NCI-H2107 treated with DMSO at 0.1 percent for 48 hours (cell line): ENCODE results near the gene KIAA1217.
"Not testable (repeated sequence)": the region's sequence is repeated elsewhere in the genome, so short reads cannot be mapped to it uniquely, and the experiment has no call there.

Experiments
- DNase-seq: peaks from one replicate; lab custom pipeline; 2025; ENCODE audit not compliant: unreplicated experiment; lab: John Stamatoyannopoulos, UW

KIAA1217 gene

GRCh38 chr10:24337723-24338122 lies 128.8 kb downstream of the KIAA1217 start:
- DNase-seq, result not testable (repeated sequence)

DNA sequence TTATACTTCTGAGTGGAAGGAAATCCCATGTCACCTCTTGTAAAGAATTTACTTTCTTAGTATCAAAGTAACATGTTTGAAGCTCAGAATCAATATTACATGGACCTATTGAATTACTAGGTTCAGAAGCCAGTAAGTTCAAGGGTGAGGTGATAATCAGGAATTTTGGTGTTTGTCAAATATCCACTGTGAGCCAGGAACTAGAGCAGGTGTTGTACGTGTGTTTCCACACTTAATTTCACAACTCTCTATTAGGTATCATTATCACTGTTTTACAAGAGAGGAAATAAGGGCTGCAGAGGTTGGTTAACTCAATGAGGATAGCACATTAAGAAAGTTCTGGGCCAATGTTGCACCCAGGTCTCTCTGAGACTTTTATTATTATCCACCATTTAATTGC lies 130.4 kb downstream of the KIAA1217 start:
- no peak for DNase-seq

- DNase-seq, result no peak
These were observed 131.5 kb downstream of the KIAA1217 start for GRCh38 chr10:24340446-24340845.

GRCh38 chr10:24340883-24341282 lies 131.9 kb downstream of the KIAA1217 start:
- DNase-seq, result no peak

DNA sequence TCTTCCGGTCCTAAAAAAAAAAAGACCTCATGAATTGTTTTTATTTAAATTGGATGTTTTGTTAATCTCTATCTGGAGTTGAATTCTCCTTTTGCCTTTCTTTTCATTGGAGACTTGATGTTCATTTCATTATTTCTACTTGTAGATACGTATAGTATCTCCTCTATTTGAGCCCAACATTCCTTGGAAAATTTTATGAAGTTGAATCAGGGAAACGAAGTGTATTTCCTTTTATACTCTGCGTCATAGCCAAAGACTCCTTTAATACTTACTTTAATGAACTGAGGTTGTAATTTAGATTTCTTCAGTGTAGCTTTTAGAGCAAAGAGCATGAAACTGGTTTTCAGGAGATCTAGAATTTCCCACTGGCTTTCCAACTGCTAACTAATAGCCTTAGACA lies 132.4 kb downstream of the KIAA1217 start:
- DNase-seq, result no peak

- DNase-seq, result no peak
These were observed 133.0 kb downstream of the KIAA1217 start for GRCh38 chr10:24341897-24342296.

GRCh38 chr10:24343686-24344085 lies 134.7 kb downstream of the KIAA1217 start:
- DNase-seq, result no peak

DNA sequence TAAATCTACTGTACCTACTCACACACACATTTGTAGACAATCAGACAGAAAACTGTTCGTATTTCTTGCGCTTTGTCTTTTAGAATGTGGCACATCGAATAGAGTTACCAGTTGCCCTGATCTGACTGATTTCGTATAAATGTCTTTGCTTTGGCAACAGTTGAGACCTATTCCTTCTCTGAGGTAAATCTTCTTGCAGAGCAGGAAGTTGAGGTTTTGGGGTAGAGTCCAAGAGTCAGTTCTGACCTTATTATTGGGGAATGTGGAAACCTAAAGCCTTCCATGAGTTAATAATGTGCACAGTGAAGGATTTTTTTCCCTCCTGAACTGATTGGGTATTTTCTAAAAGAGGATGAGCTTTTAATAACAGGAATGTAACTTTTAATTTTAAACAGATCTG lies 135.3 kb downstream of the KIAA1217 start:
- no peak for DNase-seq

- DNase-seq, result no peak
These were observed 135.9 kb downstream of the KIAA1217 start for GRCh38 chr10:24344695-24345463.

GRCh38 chr10:24346877-24347519 lies 138.1 kb downstream of the KIAA1217 start:
- DNase-seq, result no peak

GRCh38 chr10:24349379-24350001 lies 140.6 kb downstream of the KIAA1217 start:
- no peak for DNase-seq

DNA sequence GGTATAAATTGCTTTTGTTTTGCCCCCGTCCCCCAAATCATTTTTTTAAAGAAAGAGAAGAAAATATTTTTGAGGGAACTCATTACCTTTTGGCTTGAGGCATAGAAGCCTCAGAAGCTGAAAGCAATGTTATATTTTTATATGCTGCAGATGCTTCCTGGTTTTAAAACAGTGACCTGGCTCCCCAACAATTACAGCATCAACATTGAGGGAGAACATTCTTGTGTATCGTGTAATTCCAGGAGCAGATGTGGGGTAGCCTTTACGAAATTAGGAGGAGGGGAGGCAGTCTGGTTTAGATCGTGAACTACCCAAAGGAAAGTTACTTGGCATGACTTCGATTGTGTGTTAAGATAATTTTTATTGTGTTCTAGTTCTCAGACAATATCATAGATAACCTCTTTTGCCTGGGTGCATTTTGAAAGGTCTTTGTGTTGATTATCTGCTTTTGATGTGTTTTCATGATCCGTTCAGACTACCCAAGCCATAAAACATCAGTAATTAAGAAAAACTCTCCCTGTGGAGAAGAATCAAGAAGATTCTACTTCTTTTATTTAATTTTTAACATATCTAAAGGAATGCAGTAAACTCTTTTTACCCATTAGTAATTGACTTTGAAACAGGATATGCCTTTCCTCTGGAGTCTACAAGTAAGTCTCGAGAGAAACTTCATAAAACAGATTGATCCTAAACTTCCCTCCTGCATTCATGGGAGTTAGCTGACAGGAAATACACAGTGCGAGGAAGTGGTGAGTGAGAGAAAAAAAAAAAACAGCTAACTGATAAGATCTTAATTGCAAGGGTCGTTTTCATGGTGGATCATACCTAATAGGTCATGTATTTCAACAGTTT lies 141.4 kb downstream of the KIAA1217 start:
- no peak for DNase-seq

DNA sequence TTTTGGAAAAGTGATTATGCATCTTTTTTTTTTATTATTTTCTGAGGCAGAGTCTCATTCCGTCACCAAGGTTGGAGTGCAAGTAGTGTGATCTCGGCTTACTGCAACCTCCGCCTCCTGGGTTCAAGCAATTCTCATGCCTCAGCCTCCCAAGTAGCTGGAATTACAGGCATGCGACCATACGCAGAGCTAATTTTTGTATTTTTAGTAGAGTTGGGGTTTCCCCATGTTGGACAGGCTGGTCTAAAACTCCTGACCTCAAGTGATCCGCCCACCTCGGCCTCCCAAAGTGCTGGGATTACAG lies 141.9 kb downstream of the KIAA1217 start:
- DNase-seq, result not testable (repeated sequence)

- no peak for DNase-seq
These were observed 143.0 kb downstream of the KIAA1217 start for GRCh38 chr10:24351961-24352360.

- DNase-seq, result no peak
These were observed 143.5 kb downstream of the KIAA1217 start for GRCh38 chr10:24352399-24352798.

DNA sequence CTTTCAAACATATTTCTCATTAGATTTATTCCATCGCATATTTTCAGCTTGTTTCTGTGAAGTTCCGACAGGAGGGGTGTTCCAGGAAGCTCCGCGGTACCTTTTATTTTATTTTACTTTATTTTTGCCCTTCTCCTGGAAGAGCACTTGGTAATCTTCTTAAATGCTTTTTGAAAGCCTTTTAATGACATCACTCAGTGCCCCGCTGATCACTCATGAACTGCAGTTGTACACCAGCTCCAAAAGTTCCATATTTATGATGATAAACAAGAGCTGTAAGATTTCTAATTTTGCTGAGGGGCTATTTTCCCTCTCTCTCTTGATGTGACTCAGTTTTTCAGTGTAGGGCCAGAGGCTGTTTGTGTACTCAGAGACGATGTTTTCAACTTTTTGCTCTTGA lies 144.4 kb downstream of the KIAA1217 start:
- no peak for DNase-seq

DNA sequence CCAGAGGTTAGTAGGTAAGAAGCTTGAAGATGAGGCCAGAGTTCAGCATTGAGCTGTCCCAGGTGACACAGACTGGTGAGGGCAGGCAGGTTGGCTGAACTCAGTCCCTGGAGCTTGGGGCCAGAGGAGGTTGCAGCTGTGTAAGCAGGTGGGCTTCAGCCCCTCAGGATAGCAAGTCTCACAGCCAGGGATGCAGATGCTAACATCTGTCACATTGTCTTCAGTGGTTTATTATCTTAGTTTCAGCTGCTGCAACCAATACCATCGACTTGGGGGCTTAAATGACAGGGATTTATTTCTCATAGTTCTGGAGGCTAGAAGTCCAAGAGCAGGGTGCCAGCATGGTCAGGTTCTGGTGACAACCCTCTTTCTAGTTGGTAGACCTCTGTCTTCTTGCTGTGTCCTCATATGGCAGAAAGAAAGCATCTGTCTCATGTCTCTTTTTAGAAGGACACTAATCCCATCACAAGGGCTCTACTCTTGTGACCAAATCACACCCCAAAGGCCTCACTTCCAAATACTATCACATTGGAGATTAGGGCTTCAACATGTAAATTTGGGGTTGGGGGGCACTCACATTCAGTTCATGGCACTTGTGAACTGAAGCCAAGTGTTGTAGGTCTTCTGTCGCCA lies 146.2 kb downstream of the KIAA1217 start:
- no peak for DNase-seq

GRCh38 chr10:24357344-24358004 lies 148.5 kb downstream of the KIAA1217 start:
- DNase-seq, result no peak

DNA sequence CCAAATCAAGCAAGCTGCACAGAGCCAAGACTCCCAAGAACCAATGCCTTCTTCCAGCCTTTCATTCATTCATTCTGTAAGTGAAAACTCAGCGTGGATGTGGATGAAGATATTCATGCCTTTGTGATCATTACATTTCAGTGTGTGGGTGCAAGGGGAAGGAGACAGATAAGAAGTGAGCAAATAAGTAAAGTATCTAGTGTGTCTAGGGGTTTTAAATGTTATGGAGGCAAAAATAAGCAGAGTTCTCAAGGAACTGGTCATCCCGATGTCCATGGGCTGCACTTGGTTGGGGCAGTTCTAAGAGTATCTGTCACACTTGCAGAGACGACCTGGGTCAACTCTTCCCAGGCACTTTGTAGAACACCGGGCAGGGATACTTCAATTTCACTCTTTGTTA lies 149.1 kb downstream of the KIAA1217 start:
- DNase-seq, result no peak

DNA sequence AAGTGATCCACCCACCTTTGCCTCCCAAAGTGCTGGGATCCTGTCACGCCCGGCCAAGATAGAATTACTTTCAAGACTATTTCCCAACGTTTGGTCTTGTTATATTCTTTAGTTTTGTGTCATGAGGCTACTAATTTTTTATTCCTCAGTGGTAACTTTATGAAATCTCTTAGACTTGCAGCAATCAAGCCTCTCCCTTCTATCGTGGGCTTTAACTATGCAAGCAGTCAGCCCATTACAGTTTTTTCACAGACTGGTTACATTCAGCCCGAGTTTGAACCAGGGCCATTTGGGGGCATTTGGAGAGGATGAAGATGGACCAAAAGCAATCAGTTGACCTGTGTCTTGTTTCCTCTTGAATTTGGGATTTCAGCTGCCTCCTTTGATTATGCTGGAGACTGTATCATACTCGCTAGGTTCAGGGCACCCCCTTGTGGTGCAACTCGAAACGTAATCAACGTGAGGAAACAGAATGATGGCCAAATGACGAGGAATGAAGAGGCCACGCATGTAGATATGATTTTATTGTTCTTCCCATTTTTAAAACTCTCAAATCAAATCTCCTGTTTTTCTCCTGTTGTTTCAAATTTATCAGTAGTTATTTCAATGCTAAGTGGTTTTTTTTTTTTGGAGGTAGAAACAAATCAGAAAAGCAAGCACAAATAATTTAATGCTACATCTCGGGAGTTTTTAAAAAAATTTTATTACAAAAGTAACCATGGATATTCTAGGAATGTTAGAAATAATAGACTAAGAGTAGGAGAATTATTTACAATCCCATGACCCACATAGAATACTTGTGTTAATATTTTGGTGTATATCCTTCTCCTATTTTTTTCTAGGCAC lies 151.6 kb downstream of the KIAA1217 start:
- DNase-seq, result peak; percentile 8
